HEK293T (cell line): ENCODE data around the gene CRADD.

Source experiments
- BHLHE40 ChIP-seq: fragments of 450-650 bp; IDR thresholded peaks from 2 replicates; pipeline ENCODE4 v1.6.1; 2016; ENCODE audit warnings: mild to moderate bottlenecking, moderate library complexity, borderline replicate concordance
- NFRKB ChIP-seq: fragments of 450-650 bp; IDR thresholded peaks from 2 replicates; pipeline ENCODE4 v1.6.1; 2016; ENCODE audit warnings: mild to moderate bottlenecking, moderate library complexity
- ZNF384 ChIP-seq: fragments of 450-650 bp; IDR thresholded peaks from 2 replicates; pipeline ENCODE4 v1.6.1; 2016

DNA sequence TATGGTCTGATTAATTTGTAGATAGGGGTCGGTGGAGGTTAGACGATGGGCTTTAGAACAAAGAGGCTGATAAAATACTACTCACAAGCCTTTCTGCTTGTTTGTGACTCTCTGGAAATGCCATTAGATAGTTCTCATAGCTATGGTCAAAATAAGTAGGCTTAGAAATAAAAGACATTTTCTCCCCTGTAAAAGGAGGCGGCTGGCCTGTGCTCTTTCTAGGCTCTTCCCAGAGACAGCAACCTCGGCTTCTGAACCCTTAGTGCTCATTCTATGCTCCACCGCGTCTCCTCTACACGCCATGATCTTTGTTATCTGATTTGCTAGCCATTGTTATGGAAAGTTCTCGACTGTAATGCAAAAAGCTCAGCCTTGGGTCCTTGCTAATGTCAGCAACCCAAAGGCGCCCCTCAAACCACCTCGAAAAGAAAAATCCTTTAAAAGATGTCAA is 64.5 kb downstream of the CRADD start:
- TF ChIP-seq BHLHE40 (no peak), NFRKB (no peak), ZNF384 (no peak)
